Body of pancreas (tissue), 4 donors: ENCODE results near the gene CRYGD. TPM values are rescaled to one million over a fixed set of nuclear protein-coding genes. Genes with fewer than 3 reads are reported as not detected.
A peak's percentile ranks its signal among the peaks of the same experiment; 100 is the strongest.

ENCODE experiments used
- ATAC-seq: fragments of 150-250 bp; one replicate; pipeline ENCODE4 v1.9.1; 2016
- DNase-seq, 4 donors: peaks; one replicate each; pipeline ENCODE4 v3.0.0-alpha.2; 2019
- H3K27ac ChIP-seq, 4 donors: fragments of 200-600 bp; sonication (generic); 1 replicate in 3 of 4; 2 replicates in 1 of 4; pipeline versions ENCODE4 v1.5.1 to v1.6.1; 2016 to 2019; ENCODE audit warnings: mild to moderate bottlenecking in 1 of 4, mixed read lengths in 1 of 4, moderate library complexity in 1 of 4
- H3K27me3 ChIP-seq, 2 donors: fragments of 200-600 bp; sonication (generic); one replicate each; pipeline ENCODE4 v1.6.0; 2016; ENCODE audit warnings: mild to moderate bottlenecking in 1 of 2
- H3K36me3 ChIP-seq, 2 donors: fragments of 200-600 bp; sonication (generic); replicated peaks in 1 of 2; 2 replicates each; pipeline ENCODE4 v1.5.1; 2016; ENCODE audit warnings: low read depth in 2 of 2; ENCODE audit not compliant: insufficient read depth in 1 of 2
- H3K4me1 ChIP-seq: fragments of 200-600 bp; sonication (generic); one replicate; pipeline ENCODE4 v1.6.0; 2016
- H3K4me3 ChIP-seq, 2 donors: fragments of 200-600 bp; sonication (generic); 1 replicate in 1 of 2; 2 replicates in 1 of 2; pipeline ENCODE4 v1.5.1; 2016 to 2019
- H3K9me3 ChIP-seq, 3 donors: fragments of 200-600 bp; sonication (generic); 1 replicate in 2 of 3; 2 replicates in 1 of 3; pipeline ENCODE4 v1.5.1; 2016
- CTCF ChIP-seq, 7 experiments: fragments of 450-650 bp in 4 of 7; fragments of 200-600 bp in 3 of 7; sonication (generic) in 3 of 7; IDR thresholded peaks; one replicate each; pipeline ENCODE4 v1.5.1; 2016 to 2019; ENCODE audit warnings: antibody characterized with exemption in 7 of 7
- POLR2A ChIP-seq, 3 donors: fragments of 450-650 bp; IDR thresholded peaks; one replicate each; pipeline ENCODE4 v1.6.1; 2016; ENCODE audit warnings: antibody characterized with exemption in 3 of 3, mild to moderate bottlenecking in 2 of 3
- WGBS, 2 donors: methylation state at CpG; one replicate each; pipeline ENCODE4 v1.1.5; 2017; 5-methylcytosine and 5-hydroxymethylcytosine counted together
- intact Hi-C: fragments of 100-400 bp; cut with DNase I; formaldehyde crosslinking; loops from one replicate; pipeline ENCODE4 v1.15.1; 2023
- total RNA-seq, 2 donors: library from RNA; depleted of rRNA; stranded (reverse); fragments of >200 nt; gene quantifications; one replicate each; pipeline ENCODE4 v1.1.0, GENCODE V29; 2016

CRYGD gene
- total RNA-seq, 2 donors from 2014 or later: not detected

- TF ChIP-seq CTCF (IDR thresholded peaks at IDR 0.05): peak; percentile 66 to 81 (median 76)
- no peak for TF ChIP-seq POLR2A (IDR thresholded peaks at IDR 0.05)
- peak; percentile 78 for ATAC-seq
- Histone ChIP-seq H3K36me3 (no peaks in the 10 kb centered on the region), H3K9me3 (no peaks in the 10 kb centered on the region), H3K27ac (no peak overlapping the region), H3K27me3 (no peaks in the 10 kb centered on the region), H3K4me1 (no peaks in the 10 kb centered on the region), H3K4me3 (no peak overlapping the region)
- intact Hi-C loops: no loop called here
- WGBS, 2 donors: 21 to 24% methylated on average over 9 of the region's 9 CpGs
- peak; percentile 68 to 77 (median 70) for DNase-seq
Observed at GRCh38 chr2:208072250-208072892, 52.0 kb downstream of the CRYGD start.

Other genes with a start within 250 kb of the CRYGD start
- 10 to 100 TPM; 14.0 to 15.2 TPM for gene PLEKHM3, start 99.0 kb downstream of the CRYGD start, total RNA-seq
- not detected for gene CRYGC, start 5.3 kb upstream of the CRYGD start, total RNA-seq
- gene CRYGB, start 21.6 kb upstream of the CRYGD start, total RNA-seq: not detected
- not detected for gene CRYGA, start 39.1 kb upstream of the CRYGD start, total RNA-seq
- gene C2orf80, start 65.5 kb upstream of the CRYGD start, total RNA-seq: not detected
- 10 to 100 TPM; 28.7 to 50.6 TPM for gene IDH1, start 130.5 kb upstream of the CRYGD start, total RNA-seq
- 10 to 100 TPM; 23.9 to 27.7 TPM for gene PIKFYVE, start 141.7 kb upstream of the CRYGD start, total RNA-seq